ENCODE results near the gene RCBTB1. TPM values are rescaled to one million over a fixed set of nuclear protein-coding genes. Genes with fewer than 3 reads are reported as not detected.
"Not testable (repeated sequence)": the region's sequence is repeated elsewhere in the genome, so short reads cannot be mapped to it uniquely, and the experiment has no call there.

The RCBTB1 gene
- total RNA-seq, 1 donor from 2014 or later, result 20.6 TPM

DNA sequence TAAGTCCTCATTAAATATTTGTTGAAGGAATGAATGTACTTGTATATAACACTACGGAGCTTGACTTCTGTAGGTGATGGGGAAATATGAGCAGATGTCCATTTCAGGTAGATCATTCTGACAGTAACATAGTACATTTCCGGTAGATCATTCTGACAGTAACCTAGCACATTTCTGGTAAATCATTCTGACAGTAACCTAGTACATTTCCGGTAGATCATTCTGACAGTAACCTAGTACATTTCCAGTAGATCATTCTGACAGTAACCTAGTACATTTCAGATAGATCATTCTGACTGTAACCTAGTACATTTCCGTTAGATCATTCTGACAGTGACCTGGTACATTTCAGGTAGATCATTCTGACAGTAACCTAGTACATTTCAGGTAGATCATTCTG is 87.2 kb downstream of the RCBTB1 start:
- no peaks in the 10 kb centered on the region for H3K27me3 Mint-ChIP-seq (ENCODE audit: low read depth)
- H3K9me3 Mint-ChIP-seq (ENCODE audit: low read depth), result no peaks in the 10 kb centered on the region
- TF ChIP-seq, protein P1, sequence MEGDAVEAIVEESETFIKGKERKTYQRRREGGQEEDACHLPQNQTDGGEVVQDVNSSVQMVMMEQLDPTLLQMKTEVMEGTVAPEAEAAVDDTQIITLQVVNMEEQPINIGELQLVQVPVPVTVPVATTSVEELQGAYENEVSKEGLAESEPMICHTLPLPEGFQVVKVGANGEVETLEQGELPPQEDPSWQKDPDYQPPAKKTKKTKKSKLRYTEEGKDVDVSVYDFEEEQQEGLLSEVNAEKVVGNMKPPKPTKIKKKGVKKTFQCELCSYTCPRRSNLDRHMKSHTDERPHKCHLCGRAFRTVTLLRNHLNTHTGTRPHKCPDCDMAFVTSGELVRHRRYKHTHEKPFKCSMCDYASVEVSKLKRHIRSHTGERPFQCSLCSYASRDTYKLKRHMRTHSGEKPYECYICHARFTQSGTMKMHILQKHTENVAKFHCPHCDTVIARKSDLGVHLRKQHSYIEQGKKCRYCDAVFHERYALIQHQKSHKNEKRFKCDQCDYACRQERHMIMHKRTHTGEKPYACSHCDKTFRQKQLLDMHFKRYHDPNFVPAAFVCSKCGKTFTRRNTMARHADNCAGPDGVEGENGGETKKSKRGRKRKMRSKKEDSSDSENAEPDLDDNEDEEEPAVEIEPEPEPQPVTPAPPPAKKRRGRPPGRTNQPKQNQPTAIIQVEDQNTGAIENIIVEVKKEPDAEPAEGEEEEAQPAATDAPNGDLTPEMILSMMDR (IDR thresholded peaks at IDR 0.05), result no peak
- H3K27ac Mint-ChIP-seq (ENCODE audit: unreplicated experiment), result no peak overlapping the region
- peaks cover 3% of the 10 kb centered on the region for H3K36me3 Mint-ChIP-seq (ENCODE audit: low read depth)
- peaks cover 37% of the 10 kb centered on the region for H3K4me1 Mint-ChIP-seq (ENCODE audit: low read depth)
- H3K4me3 Mint-ChIP-seq (ENCODE audit: unreplicated experiment), result no peak overlapping the region
- no peak for DNase-seq (ENCODE audit: low spot score)

DNA sequence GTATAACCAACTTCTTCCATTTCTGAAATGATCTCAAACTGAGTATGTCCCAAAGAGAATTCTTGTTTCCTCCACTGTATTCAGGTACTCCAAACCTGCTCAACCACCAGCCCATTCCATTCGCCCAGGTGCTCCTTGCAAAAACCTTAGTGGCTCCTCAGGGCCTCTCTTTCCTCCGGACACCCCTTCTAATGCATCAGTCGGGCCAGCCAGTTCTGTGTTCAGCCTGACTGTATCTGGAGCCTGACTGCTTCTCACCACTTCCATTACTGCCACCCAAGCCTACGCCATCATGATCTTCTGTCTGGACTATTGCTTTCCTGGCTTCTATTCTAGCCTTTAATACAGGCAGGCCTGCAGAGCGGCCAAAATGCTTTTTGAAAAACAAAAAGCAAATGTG is 88.1 kb downstream of the RCBTB1 start:
- DNase-seq (ENCODE audit: low spot score), result no peak
- Mint-ChIP-seq H3K27me3 (ENCODE audit: low read depth) (no peaks in the 10 kb centered on the region), H3K36me3 (ENCODE audit: low read depth) (no peaks in the 10 kb centered on the region), H3K4me1 (ENCODE audit: low read depth) (peaks cover 30% of the 10 kb centered on the region), H3K9me3 (ENCODE audit: low read depth) (no peaks in the 10 kb centered on the region), H3K27ac (ENCODE audit: unreplicated experiment) (peak overlapping the region; percentile 74), H3K4me3 (ENCODE audit: unreplicated experiment) (no peak overlapping the region)
- TF ChIP-seq, protein P1 (IDR thresholded peaks at IDR 0.05), result no peak

DNA sequence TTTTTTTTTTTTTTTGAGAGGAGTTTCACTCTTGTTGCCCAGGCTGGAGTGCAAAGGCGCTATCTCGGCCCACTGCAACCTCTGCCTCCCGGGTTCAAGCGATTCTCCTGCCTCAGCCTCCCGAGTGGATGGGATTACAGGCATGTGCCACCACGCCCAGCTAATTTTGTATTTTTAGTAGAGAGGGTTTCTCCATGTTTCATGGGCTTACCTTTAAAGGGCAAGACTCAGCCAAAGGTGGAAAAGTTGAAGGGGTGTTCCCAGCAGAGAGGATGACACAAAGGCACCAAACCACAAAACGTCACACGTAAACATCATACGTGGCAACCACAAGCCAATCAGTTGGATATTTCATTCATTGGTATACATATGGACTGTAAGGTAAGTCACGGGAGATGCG is 88.5 kb downstream of the RCBTB1 start:
- H3K9me3 Mint-ChIP-seq (ENCODE audit: low read depth); DNase-seq (ENCODE audit: low spot score); H3K36me3 Mint-ChIP-seq (ENCODE audit: low read depth); H3K27me3 Mint-ChIP-seq (ENCODE audit: low read depth): not testable (repeated sequence)
- H3K4me3 Mint-ChIP-seq (ENCODE audit: unreplicated experiment), result peak overlapping the region; percentile 70
- peaks cover 30% of the 10 kb centered on the region for H3K4me1 Mint-ChIP-seq (ENCODE audit: low read depth)
- H3K27ac Mint-ChIP-seq (ENCODE audit: unreplicated experiment), result peak overlapping the region; percentile 92

DNA sequence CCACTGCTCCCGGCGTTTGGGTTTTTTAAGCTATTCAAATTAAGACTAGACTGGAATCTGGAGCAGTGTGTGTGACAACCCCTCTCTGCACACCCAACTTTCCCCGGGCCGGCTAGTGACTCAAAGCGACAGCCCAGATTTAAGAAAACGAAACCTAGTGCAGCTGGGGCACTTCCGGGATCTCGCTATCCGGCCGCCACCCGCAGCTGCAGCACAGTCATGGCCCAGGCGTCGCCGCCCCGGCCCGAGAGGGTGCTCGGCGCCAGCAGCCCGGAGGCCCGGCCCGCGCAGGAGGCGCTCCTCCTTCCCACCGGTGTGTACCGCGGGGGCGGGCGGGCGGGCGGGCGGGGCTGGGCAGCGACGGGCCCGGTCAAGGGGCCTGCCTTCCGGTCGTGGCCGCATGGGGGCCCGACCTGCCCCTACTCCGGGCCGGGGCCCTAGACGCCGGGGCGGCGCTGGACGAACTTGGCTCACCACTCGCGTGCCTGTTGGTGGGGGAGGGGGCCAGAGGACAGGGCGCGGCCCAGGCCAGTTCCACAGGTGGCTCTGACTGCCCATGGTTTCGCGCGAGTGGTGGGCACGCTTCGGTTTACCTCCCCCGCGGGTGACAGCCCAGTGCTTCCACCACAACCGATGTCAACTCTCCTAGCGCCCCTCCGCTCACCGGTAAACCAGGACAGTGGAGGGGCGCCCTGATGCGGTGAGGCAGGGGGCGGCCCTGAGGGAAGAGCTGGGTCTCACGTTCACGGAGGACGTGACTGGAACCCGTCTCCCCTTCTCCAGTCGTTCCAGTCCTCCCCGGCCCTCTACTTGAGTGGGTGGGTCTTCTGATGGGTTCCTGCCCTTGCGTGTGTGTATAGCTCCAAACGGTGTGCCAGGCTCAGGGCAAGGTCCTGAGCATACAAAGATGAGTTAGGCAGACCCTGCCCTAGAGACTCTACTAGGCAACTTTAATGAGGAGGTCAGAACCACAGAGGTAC is 89.3 kb downstream of the RCBTB1 start, which contains the start of gene PHF11:
TSS of gene PHF11 (plus strand) at position 171 of the 980 bp plus-strand sequence. CDS start at position 220, 49 bp downstream.
- Mint-ChIP-seq H3K36me3 (ENCODE audit: low read depth) (no peaks in the 10 kb centered on the region), H3K27ac (ENCODE audit: unreplicated experiment) (peak within 1 kb of the TSS; percentile 98), H3K4me1 (ENCODE audit: low read depth) (peaks cover 30% of the 10 kb centered on the region), H3K4me3 (ENCODE audit: unreplicated experiment) (peak within 1 kb of the TSS; percentile 89), H3K9me3 (ENCODE audit: low read depth) (no peaks in the 10 kb centered on the region), H3K27me3 (ENCODE audit: low read depth) (no peaks in the 10 kb centered on the region)
- DNase-seq (ENCODE audit: low spot score), result no peak
- TF ChIP-seq, protein P1 (IDR thresholded peaks at IDR 0.05), result peak; percentile 38

DNA sequence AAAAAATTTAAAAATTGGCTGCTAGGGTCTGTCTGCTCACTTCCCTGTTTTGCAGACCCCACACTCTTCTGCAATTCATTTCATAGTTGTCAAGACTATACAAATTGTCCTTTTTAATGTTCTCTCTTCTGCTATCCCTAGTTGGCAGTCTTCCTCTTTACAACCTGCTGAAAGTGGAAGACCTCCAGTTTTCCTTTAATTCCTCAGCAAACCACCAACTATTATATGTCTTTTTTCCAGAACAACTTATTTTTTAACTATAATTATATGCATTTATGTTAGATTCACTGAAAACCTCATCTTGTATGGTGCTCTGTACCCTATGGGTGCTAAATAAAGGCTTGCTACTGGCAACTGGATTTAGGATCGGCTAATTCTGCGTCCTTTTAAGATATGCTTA is 90.7 kb downstream of the RCBTB1 start:
- H3K4me1 Mint-ChIP-seq (ENCODE audit: low read depth), result peaks cover 19% of the 10 kb centered on the region
- DNase-seq (ENCODE audit: low spot score), result no peak
- TF ChIP-seq, protein P1 (IDR thresholded peaks at IDR 0.05), result peak; percentile 25
- no peaks in the 10 kb centered on the region for H3K9me3 Mint-ChIP-seq (ENCODE audit: low read depth)
- no peaks in the 10 kb centered on the region for H3K36me3 Mint-ChIP-seq (ENCODE audit: low read depth)
- no peaks in the 10 kb centered on the region for H3K27me3 Mint-ChIP-seq (ENCODE audit: low read depth)
- H3K4me3 Mint-ChIP-seq (ENCODE audit: unreplicated experiment), result peak overlapping the region; percentile 89
- no peak overlapping the region for H3K27ac Mint-ChIP-seq (ENCODE audit: unreplicated experiment)
